ENCODE measurements around the gene CACNA1S.

Gene CACNA1S

GRCh38 chr1:201112173-201112731 lies at the start of gene CACNA1S:
TSS of gene CACNA1S (minus strand) at chr1:201112426. CDS start at chr1:201112339, 87 bp downstream.
- no peak for DNase-seq

- no peak for DNase-seq
Observed at GRCh38 chr1:201157949-201158348, 45.7 kb upstream of the CACNA1S start.

- DNase-seq, result no peak
Observed at GRCh38 chr1:201156819-201157218, 44.6 kb upstream of the CACNA1S start.

GRCh38 chr1:201156346-201156745 lies 44.1 kb upstream of the CACNA1S start:
- DNase-seq, result no peak

GRCh38 chr1:201155354-201155753 lies 43.1 kb upstream of the CACNA1S start:
- no peak for DNase-seq

GRCh38 chr1:201154389-201155165 lies 42.4 kb upstream of the CACNA1S start, which contains the start of gene TMEM9:
TSS of gene TMEM9 (minus strand) at chr1:201154474. CDS start at chr1:201153923, 551 bp downstream.
- DNase-seq, result peak; percentile 96 to 97

GRCh38 chr1:201153474-201154388 lies 41.5 kb upstream of the CACNA1S start:
- no peak for DNase-seq

- peak in 1 of 2 donors; percentile 21 for DNase-seq
Observed at GRCh38 chr1:201149400-201149799, 37.2 kb upstream of the CACNA1S start.

- DNase-seq, result no peak
Observed at GRCh38 chr1:201147396-201148015, 35.3 kb upstream of the CACNA1S start.

GRCh38 chr1:201146626-201147390 lies 34.6 kb upstream of the CACNA1S start:
- no peak for DNase-seq

- no peak for DNase-seq
Observed at GRCh38 chr1:201145816-201146215, 33.6 kb upstream of the CACNA1S start.

- DNase-seq, result no peak
Observed at GRCh38 chr1:201145132-201145531, 32.9 kb upstream of the CACNA1S start.

- DNase-seq, result no peak
Observed at GRCh38 chr1:201144701-201145100, 32.5 kb upstream of the CACNA1S start.

GRCh38 chr1:201143726-201144635 lies 31.8 kb upstream of the CACNA1S start:
- DNase-seq, result no peak

GRCh38 chr1:201142849-201143725 lies 30.9 kb upstream of the CACNA1S start:
- DNase-seq, result no peak

GRCh38 chr1:201142011-201142848 lies 30.0 kb upstream of the CACNA1S start:
- DNase-seq, result no peak

- DNase-seq, result no peak
Observed at GRCh38 chr1:201141418-201141817, 29.2 kb upstream of the CACNA1S start.

- no peak for DNase-seq
Observed at GRCh38 chr1:201140941-201141260, 28.7 kb upstream of the CACNA1S start.
